PC-3 (cell line): Measurements from ENCODE around the gene HSD3B7.

Experiments used
- EZH2 ChIP-seq: fragments of 300-600 bp; sonication (generic); IDR thresholded peaks from one replicate; pipeline ENCODE4 v1.6.1; 2017; ENCODE audit warnings: antibody characterized with exemption, mild to moderate bottlenecking, low read length; ENCODE audit not compliant: unreplicated experiment
- TF ChIP-seq, protein P1 (sequence below): fragments of 300-600 bp; sonication (generic); conservative IDR thresholded peaks from 2 replicates; pipeline ENCODE4 v1.5.1; 2017; ENCODE audit warnings: antibody characterized with exemption, low read depth, mild to moderate bottlenecking, low read length

DNA sequence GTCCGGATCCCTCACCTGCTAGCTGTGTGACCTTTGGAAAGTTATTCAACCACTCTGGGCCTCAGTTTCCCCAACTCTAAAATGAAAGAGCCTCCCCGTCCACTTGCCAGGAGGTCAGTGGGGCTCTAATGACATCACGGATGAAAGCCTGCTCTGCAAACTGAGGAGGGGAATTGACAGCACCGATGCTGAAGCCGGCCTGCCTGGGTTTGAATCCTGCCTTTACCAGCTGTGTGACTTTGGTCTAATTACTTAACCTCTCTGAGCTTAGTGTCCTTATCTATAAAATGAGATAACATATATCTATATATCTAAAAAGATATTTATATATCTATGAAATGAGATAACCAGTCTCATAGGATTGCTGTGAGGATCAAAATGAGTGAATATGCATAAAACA, 23.5 kb downstream of the HSD3B7 start:
- TF ChIP-seq, protein P1, sequence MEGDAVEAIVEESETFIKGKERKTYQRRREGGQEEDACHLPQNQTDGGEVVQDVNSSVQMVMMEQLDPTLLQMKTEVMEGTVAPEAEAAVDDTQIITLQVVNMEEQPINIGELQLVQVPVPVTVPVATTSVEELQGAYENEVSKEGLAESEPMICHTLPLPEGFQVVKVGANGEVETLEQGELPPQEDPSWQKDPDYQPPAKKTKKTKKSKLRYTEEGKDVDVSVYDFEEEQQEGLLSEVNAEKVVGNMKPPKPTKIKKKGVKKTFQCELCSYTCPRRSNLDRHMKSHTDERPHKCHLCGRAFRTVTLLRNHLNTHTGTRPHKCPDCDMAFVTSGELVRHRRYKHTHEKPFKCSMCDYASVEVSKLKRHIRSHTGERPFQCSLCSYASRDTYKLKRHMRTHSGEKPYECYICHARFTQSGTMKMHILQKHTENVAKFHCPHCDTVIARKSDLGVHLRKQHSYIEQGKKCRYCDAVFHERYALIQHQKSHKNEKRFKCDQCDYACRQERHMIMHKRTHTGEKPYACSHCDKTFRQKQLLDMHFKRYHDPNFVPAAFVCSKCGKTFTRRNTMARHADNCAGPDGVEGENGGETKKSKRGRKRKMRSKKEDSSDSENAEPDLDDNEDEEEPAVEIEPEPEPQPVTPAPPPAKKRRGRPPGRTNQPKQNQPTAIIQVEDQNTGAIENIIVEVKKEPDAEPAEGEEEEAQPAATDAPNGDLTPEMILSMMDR, result no peak
- TF ChIP-seq EZH2, result no peak
